ENCODE results near the gene PASK. TPM values are rescaled to one million over a fixed set of nuclear protein-coding genes. Genes with fewer than 3 reads are reported as not detected.
"Not testable (repeated sequence)": the region's sequence is repeated elsewhere in the genome, so short reads cannot be mapped to it uniquely, and the experiment has no call there.

The PASK gene
- total and polyA plus RNA-seq, 9 of the 15 experiments (the other 6 are each of a cell fraction or from before 2014, with no cell fraction given) = 1.5 to 30.3 (median 9.9) TPM

DNA sequence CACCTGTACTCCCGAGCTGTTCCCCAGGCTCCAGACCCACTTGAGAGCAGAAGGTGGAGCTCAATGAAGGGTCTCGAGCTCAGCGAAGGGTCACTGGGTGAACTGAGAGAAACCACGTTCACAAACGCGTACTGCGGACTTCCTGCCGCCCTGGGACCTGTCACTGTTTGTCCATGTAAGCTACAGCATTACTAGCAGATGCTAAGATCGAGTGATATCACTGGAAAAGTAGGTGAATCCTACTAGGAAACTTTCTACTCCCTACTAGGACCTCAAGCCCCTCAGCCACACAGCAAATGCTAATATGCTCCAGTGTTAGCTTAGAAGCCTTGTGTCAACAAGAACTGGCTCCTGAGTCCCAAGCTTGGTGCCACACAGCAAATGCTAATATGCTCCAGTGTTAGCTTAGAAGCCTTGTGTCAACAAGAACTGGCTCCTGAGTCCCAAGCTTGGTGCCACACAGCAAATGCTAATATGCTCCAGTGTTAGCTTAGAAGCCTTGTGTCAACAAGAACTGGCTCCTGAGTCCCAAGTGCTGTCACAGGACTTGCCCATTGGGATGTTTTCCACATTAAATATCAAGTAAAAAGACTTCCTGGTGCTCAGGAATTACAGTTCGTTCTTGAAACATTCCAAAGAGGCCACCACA is 56.0 kb downstream of the PASK start:
- POLR2A ChIA-PET = interaction anchor here (0.6 to 2.2 kb wide), 6 partner anchors 7 to 871 kb away, joined by 3 to 6 read pairs (median 3); no protein-coding TSS in a partner anchor
- H3K9me3 ChIP-seq (replicated peaks; ENCODE audit: control insufficient read depth, insufficient read depth, low read depth, low read length); H4K20me1 ChIP-seq (replicated peaks; ENCODE audit: control insufficient read depth, insufficient read depth, low read length); BruUV-seq (replicated peaks); H3K4me1 ChIP-seq (replicated peaks in 1 of 2; ENCODE audit: control insufficient read depth in 2 of 2, insufficient read depth in 2 of 2, low read length in 2 of 2); H3K9me1 ChIP-seq (ENCODE audit: control insufficient read depth, insufficient read depth, low read length); ATAC-seq; H3K27me3 ChIP-seq (ENCODE audit: control insufficient read depth in 2 of 2, insufficient read depth in 2 of 2, low read length in 2 of 2); H3K79me2 ChIP-seq (ENCODE audit: control insufficient read depth, insufficient read depth, low read length); H3K9ac ChIP-seq (ENCODE audit: insufficient read depth in 1 of 2, low read depth in 2 of 2, low read length in 2 of 2); H2AFZ ChIP-seq (ENCODE audit: low read depth, low read length); CTCF ChIA-PET (ENCODE audit: low intra/inter-chr PET ratio); DNase-seq (ENCODE audit: extremely low read depth in 1 of 4, low spot score in 3 of 4); H3K27ac ChIP-seq (ENCODE audit: extremely low read depth, low read depth, low read length); intact Hi-C loops (cut with micrococcal nuclease); H3K4me3 ChIP-seq; FAIRE-seq; H3K4me2 ChIP-seq (ENCODE audit: insufficient read depth, low read length); in situ Hi-C loops (cut with MboI): not testable (repeated sequence)
- WGBS (ENCODE audit: insufficient coverage, low coverage, missing lambda C conversion rate) = 95% methylated on average over 9 of the region's 10 CpGs
- H3K36me3 ChIP-seq (ENCODE audit: control insufficient read depth, insufficient read depth, low read length) = peaks cover 76% of the 10 kb centered on the region; the same call in 2 of the 3 replicates

DNA sequence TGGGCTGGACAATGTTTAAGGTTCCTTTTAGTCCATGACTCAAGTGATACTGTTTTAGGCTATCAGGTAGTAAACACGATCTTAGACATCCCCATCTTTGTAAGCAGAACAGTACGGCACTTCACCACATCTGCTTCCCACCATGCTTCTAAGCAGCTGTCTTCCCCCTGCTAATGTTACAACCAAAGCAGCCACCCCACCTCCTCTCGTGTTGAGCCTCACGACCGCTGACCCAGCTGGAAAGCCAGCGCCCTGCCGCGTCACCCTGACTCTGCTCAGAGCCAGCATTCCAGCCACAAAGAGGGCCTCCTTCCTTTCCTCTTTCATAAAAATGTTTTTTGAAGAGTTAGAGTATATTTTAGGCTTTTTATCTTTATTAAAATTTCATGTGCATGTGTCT is 56.6 kb downstream of the PASK start:
- Histone ChIP-seq H3K27me3 (ENCODE audit: control insufficient read depth in 2 of 2, insufficient read depth in 2 of 2, low read length in 2 of 2) (no peaks in the 10 kb centered on the region), H3K4me1 (replicated peaks in 1 of 2; ENCODE audit: control insufficient read depth in 2 of 2, insufficient read depth in 2 of 2, low read length in 2 of 2) (no peaks in the 10 kb centered on the region), H3K36me3 (ENCODE audit: control insufficient read depth, insufficient read depth, low read length) (peaks cover 75% of the 10 kb centered on the region; the same call in 2 of the 3 replicates), H3K79me2 (ENCODE audit: control insufficient read depth, insufficient read depth, low read length) (no peaks in the 10 kb centered on the region), H2AFZ (ENCODE audit: low read depth, low read length) (no peak overlapping the region), H3K4me2 (ENCODE audit: insufficient read depth, low read length) (no peak overlapping the region), H3K9me3 (replicated peaks; ENCODE audit: control insufficient read depth, insufficient read depth, low read depth, low read length) (no peaks in the 10 kb centered on the region), H3K9me1 (ENCODE audit: control insufficient read depth, insufficient read depth, low read length) (no peaks in the 10 kb centered on the region), H3K27ac (ENCODE audit: extremely low read depth, low read depth, low read length) (no peak overlapping the region), H4K20me1 (replicated peaks; ENCODE audit: control insufficient read depth, insufficient read depth, low read length) (no peaks in the 10 kb centered on the region), H3K4me3 (no peak overlapping the region), H3K9ac (ENCODE audit: insufficient read depth in 1 of 2, low read depth in 2 of 2, low read length in 2 of 2) (no peak overlapping the region)
- FAIRE-seq (no peak), ATAC-seq (no peak), DNase-seq (ENCODE audit: extremely low read depth in 1 of 4, low spot score in 3 of 4) (no peak)
- intact Hi-C loops (cut with micrococcal nuclease) (no loop called here), in situ Hi-C loops (cut with MboI) (no loop called here)
- CTCF ChIA-PET (ENCODE audit: low intra/inter-chr PET ratio) = no interaction called here
- no TSS peak for BruUV-seq (replicated peaks)
- POLR2A ChIA-PET = interaction anchor here (0.6 to 2.2 kb wide), 6 partner anchors 8 to 871 kb away, joined by 3 to 6 read pairs (median 4); partner anchors contain the start of gene MTERF4
- 60% methylated on average over 7 of the region's 8 CpGs for WGBS (ENCODE audit: insufficient coverage, low coverage, missing lambda C conversion rate)
- no peak for TF ChIP-seq PHF21A (IDR thresholded peaks at IDR 0.05; ENCODE audit: borderline replicate concordance, low read depth)
- TF ChIP-seq, protein P1, sequence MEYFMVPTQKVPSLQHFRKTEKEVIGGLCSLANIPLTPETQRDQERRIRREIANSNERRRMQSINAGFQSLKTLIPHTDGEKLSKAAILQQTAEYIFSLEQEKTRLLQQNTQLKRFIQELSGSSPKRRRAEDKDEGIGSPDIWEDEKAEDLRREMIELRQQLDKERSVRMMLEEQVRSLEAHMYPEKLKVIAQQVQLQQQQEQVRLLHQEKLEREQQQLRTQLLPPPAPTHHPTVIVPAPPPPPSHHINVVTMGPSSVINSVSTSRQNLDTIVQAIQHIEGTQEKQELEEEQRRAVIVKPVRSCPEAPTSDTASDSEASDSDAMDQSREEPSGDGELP (CRISPR knock-in tag; IDR thresholded peaks at IDR 0.05; ENCODE audit: borderline replicate concordance) = peak; percentile 25; the same call in 1 of the 2 replicates
- TF ChIP-seq, protein P2, sequence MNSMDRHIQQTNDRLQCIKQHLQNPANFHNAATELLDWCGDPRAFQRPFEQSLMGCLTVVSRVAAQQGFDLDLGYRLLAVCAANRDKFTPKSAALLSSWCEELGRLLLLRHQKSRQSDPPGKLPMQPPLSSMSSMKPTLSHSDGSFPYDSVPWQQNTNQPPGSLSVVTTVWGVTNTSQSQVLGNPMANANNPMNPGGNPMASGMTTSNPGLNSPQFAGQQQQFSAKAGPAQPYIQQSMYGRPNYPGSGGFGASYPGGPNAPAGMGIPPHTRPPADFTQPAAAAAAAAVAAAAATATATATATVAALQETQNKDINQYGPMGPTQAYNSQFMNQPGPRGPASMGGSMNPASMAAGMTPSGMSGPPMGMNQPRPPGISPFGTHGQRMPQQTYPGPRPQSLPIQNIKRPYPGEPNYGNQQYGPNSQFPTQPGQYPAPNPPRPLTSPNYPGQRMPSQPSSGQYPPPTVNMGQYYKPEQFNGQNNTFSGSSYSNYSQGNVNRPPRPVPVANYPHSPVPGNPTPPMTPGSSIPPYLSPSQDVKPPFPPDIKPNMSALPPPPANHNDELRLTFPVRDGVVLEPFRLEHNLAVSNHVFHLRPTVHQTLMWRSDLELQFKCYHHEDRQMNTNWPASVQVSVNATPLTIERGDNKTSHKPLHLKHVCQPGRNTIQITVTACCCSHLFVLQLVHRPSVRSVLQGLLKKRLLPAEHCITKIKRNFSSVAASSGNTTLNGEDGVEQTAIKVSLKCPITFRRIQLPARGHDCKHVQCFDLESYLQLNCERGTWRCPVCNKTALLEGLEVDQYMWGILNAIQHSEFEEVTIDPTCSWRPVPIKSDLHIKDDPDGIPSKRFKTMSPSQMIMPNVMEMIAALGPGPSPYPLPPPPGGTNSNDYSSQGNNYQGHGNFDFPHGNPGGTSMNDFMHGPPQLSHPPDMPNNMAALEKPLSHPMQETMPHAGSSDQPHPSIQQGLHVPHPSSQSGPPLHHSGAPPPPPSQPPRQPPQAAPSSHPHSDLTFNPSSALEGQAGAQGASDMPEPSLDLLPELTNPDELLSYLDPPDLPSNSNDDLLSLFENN (IDR thresholded peaks at IDR 0.05; ENCODE audit: low read depth in 2 of 2, low read length in 2 of 2) = no peak
- no peak for TF ChIP-seq ZNF75A (CRISPR knock-in tag; IDR thresholded peaks at IDR 0.05)
- TF ChIP-seq, protein P3, sequence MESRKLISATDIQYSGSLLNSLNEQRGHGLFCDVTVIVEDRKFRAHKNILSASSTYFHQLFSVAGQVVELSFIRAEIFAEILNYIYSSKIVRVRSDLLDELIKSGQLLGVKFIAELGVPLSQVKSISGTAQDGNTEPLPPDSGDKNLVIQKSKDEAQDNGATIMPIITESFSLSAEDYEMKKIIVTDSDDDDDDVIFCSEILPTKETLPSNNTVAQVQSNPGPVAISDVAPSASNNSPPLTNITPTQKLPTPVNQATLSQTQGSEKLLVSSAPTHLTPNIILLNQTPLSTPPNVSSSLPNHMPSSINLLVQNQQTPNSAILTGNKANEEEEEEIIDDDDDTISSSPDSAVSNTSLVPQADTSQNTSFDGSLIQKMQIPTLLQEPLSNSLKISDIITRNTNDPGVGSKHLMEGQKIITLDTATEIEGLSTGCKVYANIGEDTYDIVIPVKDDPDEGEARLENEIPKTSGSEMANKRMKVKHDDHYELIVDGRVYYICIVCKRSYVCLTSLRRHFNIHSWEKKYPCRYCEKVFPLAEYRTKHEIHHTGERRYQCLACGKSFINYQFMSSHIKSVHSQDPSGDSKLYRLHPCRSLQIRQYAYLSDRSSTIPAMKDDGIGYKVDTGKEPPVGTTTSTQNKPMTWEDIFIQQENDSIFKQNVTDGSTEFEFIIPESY (CRISPR knock-in tag; IDR thresholded peaks at IDR 0.05) = peak; percentile 72
- no peak for TF ChIP-seq CBFB (CRISPR knock-in tag; IDR thresholded peaks at IDR 0.05)
- no peak for TF ChIP-seq XRCC5 (IDR thresholded peaks at IDR 0.05; ENCODE audit: low read depth, low read length)
- no peak for TF ChIP-seq ZNF766 (CRISPR knock-in tag; conservative IDR thresholded peaks at IDR 0.05)
